ENCODE data around the gene KL.

The KL gene

GRCh38 chr13:33060815-33061214 lies 44.6 kb downstream of the KL start:
- H3K4me3 ChIP-seq (ENCODE audit: low read depth, low read length) = no peak overlapping the region
- no peaks in the 10 kb centered on the region for H3K4me1 ChIP-seq (ENCODE audit: control insufficient read depth, insufficient read depth, low read length)
- H3K9me3 ChIP-seq (ENCODE audit: control insufficient read depth, insufficient read depth, low read length) = no peaks in the 10 kb centered on the region
- no peak overlapping the region for H3K9ac ChIP-seq (ENCODE audit: low read depth, low read length)
- H3K36me3 ChIP-seq (ENCODE audit: control insufficient read depth, insufficient read depth, low read length) = no peaks in the 10 kb centered on the region
- H3K27ac ChIP-seq (ENCODE audit: low read depth, low read length) = no peak overlapping the region
- no peaks in the 10 kb centered on the region for H3K27me3 ChIP-seq (ENCODE audit: control insufficient read depth, insufficient read depth, low read length)

GRCh38 chr13:33066329-33066728 lies 50.1 kb downstream of the KL start:
- Histone ChIP-seq H3K4me3 (ENCODE audit: low read depth, low read length) (no peak overlapping the region), H3K9me3 (ENCODE audit: control insufficient read depth, insufficient read depth, low read length) (no peaks in the 10 kb centered on the region), H3K27me3 (ENCODE audit: control insufficient read depth, insufficient read depth, low read length) (no peaks in the 10 kb centered on the region), H3K36me3 (ENCODE audit: control insufficient read depth, insufficient read depth, low read length) (no peaks in the 10 kb centered on the region), H3K9ac (ENCODE audit: low read depth, low read length) (no peak overlapping the region), H3K4me1 (ENCODE audit: control insufficient read depth, insufficient read depth, low read length) (peaks cover 4% of the 10 kb centered on the region; the same call in 1 of the 2 replicates), H3K27ac (ENCODE audit: low read depth, low read length) (no peak overlapping the region)

- H3K27me3 ChIP-seq (ENCODE audit: control insufficient read depth, insufficient read depth, low read length) = no peaks in the 10 kb centered on the region
- no peak overlapping the region for H3K27ac ChIP-seq (ENCODE audit: low read depth, low read length)
- H3K4me3 ChIP-seq (ENCODE audit: low read depth, low read length) = no peak overlapping the region
- H3K9me3 ChIP-seq (ENCODE audit: control insufficient read depth, insufficient read depth, low read length) = no peaks in the 10 kb centered on the region
- no peaks in the 10 kb centered on the region for H3K36me3 ChIP-seq (ENCODE audit: control insufficient read depth, insufficient read depth, low read length)
- H3K9ac ChIP-seq (ENCODE audit: low read depth, low read length) = no peak overlapping the region
- H3K4me1 ChIP-seq (ENCODE audit: control insufficient read depth, insufficient read depth, low read length) = peaks cover 18% of the 10 kb centered on the region
Measured at GRCh38 chr13:33069365-33069764, 53.1 kb downstream of the KL start.

- Histone ChIP-seq H3K27me3 (ENCODE audit: control insufficient read depth, insufficient read depth, low read length) (no peaks in the 10 kb centered on the region), H3K36me3 (ENCODE audit: control insufficient read depth, insufficient read depth, low read length) (no peaks in the 10 kb centered on the region), H3K4me3 (ENCODE audit: low read depth, low read length) (no peak overlapping the region), H3K9me3 (ENCODE audit: control insufficient read depth, insufficient read depth, low read length) (no peaks in the 10 kb centered on the region), H3K27ac (ENCODE audit: low read depth, low read length) (no peak overlapping the region), H3K9ac (ENCODE audit: low read depth, low read length) (no peak overlapping the region), H3K4me1 (ENCODE audit: control insufficient read depth, insufficient read depth, low read length) (peaks cover 18% of the 10 kb centered on the region)
Measured at GRCh38 chr13:33070713-33071112, 54.5 kb downstream of the KL start.

- Histone ChIP-seq H3K4me3 (ENCODE audit: low read depth, low read length) (no peak overlapping the region), H3K4me1 (ENCODE audit: control insufficient read depth, insufficient read depth, low read length) (peaks cover 18% of the 10 kb centered on the region), H3K36me3 (ENCODE audit: control insufficient read depth, insufficient read depth, low read length) (no peaks in the 10 kb centered on the region), H3K9me3 (ENCODE audit: control insufficient read depth, insufficient read depth, low read length) (no peaks in the 10 kb centered on the region), H3K27ac (ENCODE audit: low read depth, low read length) (no peak overlapping the region), H3K27me3 (ENCODE audit: control insufficient read depth, insufficient read depth, low read length) (no peaks in the 10 kb centered on the region), H3K9ac (ENCODE audit: low read depth, low read length) (no peak overlapping the region)
Measured at GRCh38 chr13:33072282-33072681, 56.1 kb downstream of the KL start.

- no peaks in the 10 kb centered on the region for H3K9me3 ChIP-seq (ENCODE audit: control insufficient read depth, insufficient read depth, low read length)
- H3K27ac ChIP-seq (ENCODE audit: low read depth, low read length) = no peak overlapping the region
Measured at GRCh38 chr13:33072759-33073158, 56.5 kb downstream of the KL start.

GRCh38 chr13:33073338-33073737 lies 57.1 kb downstream of the KL start:
- Histone ChIP-seq H3K4me1 (ENCODE audit: control insufficient read depth, insufficient read depth, low read length) (peaks cover 18% of the 10 kb centered on the region), H3K27ac (ENCODE audit: low read depth, low read length) (no peak overlapping the region), H3K9me3 (ENCODE audit: control insufficient read depth, insufficient read depth, low read length) (no peaks in the 10 kb centered on the region), H3K36me3 (ENCODE audit: control insufficient read depth, insufficient read depth, low read length) (no peaks in the 10 kb centered on the region), H3K4me3 (ENCODE audit: low read depth, low read length) (no peak overlapping the region), H3K27me3 (ENCODE audit: control insufficient read depth, insufficient read depth, low read length) (no peaks in the 10 kb centered on the region), H3K9ac (ENCODE audit: low read depth, low read length) (no peak overlapping the region)

More at GRCh38 chr13:33072759-33073158, 56.5 kb downstream of the KL start:
- no peaks in the 10 kb centered on the region for H3K27me3 ChIP-seq (ENCODE audit: control insufficient read depth, insufficient read depth, low read length)
- no peak overlapping the region for H3K9ac ChIP-seq (ENCODE audit: low read depth, low read length)
- no peaks in the 10 kb centered on the region for H3K36me3 ChIP-seq (ENCODE audit: control insufficient read depth, insufficient read depth, low read length)
- H3K4me3 ChIP-seq (ENCODE audit: low read depth, low read length) = no peak overlapping the region
- peaks cover 18% of the 10 kb centered on the region for H3K4me1 ChIP-seq (ENCODE audit: control insufficient read depth, insufficient read depth, low read length)

- H3K4me3 ChIP-seq (ENCODE audit: low read depth, low read length) = no peak overlapping the region
- no peaks in the 10 kb centered on the region for H3K9me3 ChIP-seq (ENCODE audit: control insufficient read depth, insufficient read depth, low read length)
- H3K9ac ChIP-seq (ENCODE audit: low read depth, low read length) = no peak overlapping the region
- H3K27ac ChIP-seq (ENCODE audit: low read depth, low read length) = no peak overlapping the region
- H3K36me3 ChIP-seq (ENCODE audit: control insufficient read depth, insufficient read depth, low read length) = no peaks in the 10 kb centered on the region
- H3K4me1 ChIP-seq (ENCODE audit: control insufficient read depth, insufficient read depth, low read length) = peaks cover 14% of the 10 kb centered on the region
- H3K27me3 ChIP-seq (ENCODE audit: control insufficient read depth, insufficient read depth, low read length) = no peaks in the 10 kb centered on the region
Measured at GRCh38 chr13:33076001-33076992, 60.1 kb downstream of the KL start.

- Histone ChIP-seq H3K4me1 (ENCODE audit: control insufficient read depth, insufficient read depth, low read length) (no peaks in the 10 kb centered on the region), H3K4me3 (ENCODE audit: low read depth, low read length) (no peak overlapping the region), H3K27ac (ENCODE audit: low read depth, low read length) (no peak overlapping the region), H3K9me3 (ENCODE audit: control insufficient read depth, insufficient read depth, low read length) (no peaks in the 10 kb centered on the region), H3K9ac (ENCODE audit: low read depth, low read length) (no peak overlapping the region), H3K36me3 (ENCODE audit: control insufficient read depth, insufficient read depth, low read length) (no peaks in the 10 kb centered on the region), H3K27me3 (ENCODE audit: control insufficient read depth, insufficient read depth, low read length) (no peaks in the 10 kb centered on the region)
Measured at GRCh38 chr13:33078263-33078662, 62.0 kb downstream of the KL start.

- Histone ChIP-seq H3K27ac (ENCODE audit: low read depth, low read length) (no peak overlapping the region), H3K27me3 (ENCODE audit: control insufficient read depth, insufficient read depth, low read length) (no peaks in the 10 kb centered on the region), H3K4me1 (ENCODE audit: control insufficient read depth, insufficient read depth, low read length) (no peaks in the 10 kb centered on the region), H3K4me3 (ENCODE audit: low read depth, low read length) (no peak overlapping the region), H3K9ac (ENCODE audit: low read depth, low read length) (no peak overlapping the region), H3K36me3 (ENCODE audit: control insufficient read depth, insufficient read depth, low read length) (no peaks in the 10 kb centered on the region), H3K9me3 (ENCODE audit: control insufficient read depth, insufficient read depth, low read length) (no peaks in the 10 kb centered on the region)
Measured at GRCh38 chr13:33079960-33080359, 63.7 kb downstream of the KL start.

GRCh38 chr13:33080972-33081590 lies 64.9 kb downstream of the KL start:
- no peak overlapping the region for H3K9ac ChIP-seq (ENCODE audit: low read depth, low read length)

More at GRCh38 chr13:33080972-33081590, 64.9 kb downstream of the KL start:
- no peaks in the 10 kb centered on the region for H3K9me3 ChIP-seq (ENCODE audit: control insufficient read depth, insufficient read depth, low read length)
- no peaks in the 10 kb centered on the region for H3K36me3 ChIP-seq (ENCODE audit: control insufficient read depth, insufficient read depth, low read length)
- no peaks in the 10 kb centered on the region for H3K27me3 ChIP-seq (ENCODE audit: control insufficient read depth, insufficient read depth, low read length)
- H3K4me3 ChIP-seq (ENCODE audit: low read depth, low read length) = no peak overlapping the region
- no peak overlapping the region for H3K27ac ChIP-seq (ENCODE audit: low read depth, low read length)
- H3K4me1 ChIP-seq (ENCODE audit: control insufficient read depth, insufficient read depth, low read length) = no peaks in the 10 kb centered on the region

Measured in HUES48 (cell line).